Spleen (tissue), 7 donors: ENCODE results near the gene MYO5A.

ENCODE experiments used
- POLR2A ChIP-seq, 3 donors: fragments of 450-650 bp; IDR thresholded peaks; one replicate each; pipeline ENCODE4 v1.5.1; 2017; ENCODE audit warnings: antibody characterized with exemption in 3 of 3, mild to moderate bottlenecking in 1 of 3
- TF ChIP-seq, protein P1 (sequence below), 11 experiments: fragments of 200-600 bp in 7 of 11; fragments of 450-650 bp in 4 of 11; sonication (generic) in 4 of 11; IDR thresholded peaks in 8 of 11; conservative IDR thresholded peaks in 3 of 11; 1 replicate in 7 of 11; 2 replicates in 4 of 11; pipeline versions ENCODE4 v1.4.0 to v1.8.0; 2016 to 2021; ENCODE audit warnings: antibody characterized with exemption in 11 of 11, inconsistent platforms in 4 of 11, mild to moderate bottlenecking in 1 of 11
- donor health status: DM: no; HTN: no; CAD: no; lungs with moderate emphysema.
- donor health status: DM: no; HTN: no; CAD: no.
- donor health status: DM: no; HTN: no; CAD: no.

- TF ChIP-seq, protein P1, sequence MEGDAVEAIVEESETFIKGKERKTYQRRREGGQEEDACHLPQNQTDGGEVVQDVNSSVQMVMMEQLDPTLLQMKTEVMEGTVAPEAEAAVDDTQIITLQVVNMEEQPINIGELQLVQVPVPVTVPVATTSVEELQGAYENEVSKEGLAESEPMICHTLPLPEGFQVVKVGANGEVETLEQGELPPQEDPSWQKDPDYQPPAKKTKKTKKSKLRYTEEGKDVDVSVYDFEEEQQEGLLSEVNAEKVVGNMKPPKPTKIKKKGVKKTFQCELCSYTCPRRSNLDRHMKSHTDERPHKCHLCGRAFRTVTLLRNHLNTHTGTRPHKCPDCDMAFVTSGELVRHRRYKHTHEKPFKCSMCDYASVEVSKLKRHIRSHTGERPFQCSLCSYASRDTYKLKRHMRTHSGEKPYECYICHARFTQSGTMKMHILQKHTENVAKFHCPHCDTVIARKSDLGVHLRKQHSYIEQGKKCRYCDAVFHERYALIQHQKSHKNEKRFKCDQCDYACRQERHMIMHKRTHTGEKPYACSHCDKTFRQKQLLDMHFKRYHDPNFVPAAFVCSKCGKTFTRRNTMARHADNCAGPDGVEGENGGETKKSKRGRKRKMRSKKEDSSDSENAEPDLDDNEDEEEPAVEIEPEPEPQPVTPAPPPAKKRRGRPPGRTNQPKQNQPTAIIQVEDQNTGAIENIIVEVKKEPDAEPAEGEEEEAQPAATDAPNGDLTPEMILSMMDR (IDR thresholded peaks at IDR 0.05 in 8 of 11, conservative IDR thresholded peaks at IDR 0.05 in 3 of 11), result no peak
- TF ChIP-seq POLR2A (IDR thresholded peaks at IDR 0.05), result no peak
These were observed 134.6 kb downstream of the MYO5A start for GRCh38 chr15:52394118-52394517.
